HUES6 (cell line): ENCODE data around the gene GAPDHS.

ENCODE experiments used
- H3K27ac ChIP-seq: 2 replicates; pipeline ENCODE4 v1.7.0; 2013; ENCODE audit warnings: low read depth, mild to moderate bottlenecking, low read length, inconsistent platforms
- H3K27me3 ChIP-seq: 2 replicates; pipeline ENCODE4 v1.6.1; 2013; ENCODE audit warnings: low read length; ENCODE audit not compliant: control insufficient read depth, insufficient read depth
- H3K36me3 ChIP-seq: 2 replicates; pipeline ENCODE4 v1.6.1; 2013; ENCODE audit warnings: low read length; ENCODE audit not compliant: control insufficient read depth, insufficient read depth
- H3K4me1 ChIP-seq: 2 replicates; pipeline ENCODE4 v1.6.1; 2013; ENCODE audit warnings: low read length; ENCODE audit not compliant: control insufficient read depth, insufficient read depth
- H3K4me3 ChIP-seq: 2 replicates; pipeline ENCODE4 v1.5.1; 2013; ENCODE audit warnings: low read depth, low read length
- H3K9ac ChIP-seq: one replicate; pipeline ENCODE4 v1.6.1; 2013; ENCODE audit warnings: mild to moderate bottlenecking, low read length
- H3K9me3 ChIP-seq: 2 replicates; pipeline ENCODE4 v1.6.1; 2013; ENCODE audit warnings: low read depth, low read length; ENCODE audit not compliant: control insufficient read depth, insufficient read depth

Gene GAPDHS

GRCh38 chr19:35552534-35553384 is 19.5 kb downstream of the GAPDHS start:
- Histone ChIP-seq H3K27ac (no peak overlapping the region), H3K27me3 (peaks cover 7% of the 10 kb centered on the region; the same call in 1 of the 2 replicates), H3K9ac (no peak overlapping the region), H3K9me3 (no peaks in the 10 kb centered on the region), H3K4me1 (peaks cover 5% of the 10 kb centered on the region; the same call in 1 of the 2 replicates), H3K36me3 (peaks cover 6% of the 10 kb centered on the region; the same call in 1 of the 2 replicates), H3K4me3 (no peak overlapping the region)

- Histone ChIP-seq H3K4me3 (no peak overlapping the region), H3K9ac (no peak overlapping the region), H3K27ac (no peak overlapping the region), H3K9me3 (no peaks in the 10 kb centered on the region), H3K27me3 (peaks cover 11% of the 10 kb centered on the region), H3K4me1 (peaks cover 5% of the 10 kb centered on the region; the same call in 1 of the 2 replicates), H3K36me3 (peaks cover 6% of the 10 kb centered on the region; the same call in 1 of the 2 replicates)
These were observed 20.2 kb downstream of the GAPDHS start for GRCh38 chr19:35553385-35554000.

- Histone ChIP-seq H3K9ac (no peak overlapping the region), H3K4me1 (peaks cover 11% of the 10 kb centered on the region; the same call in 1 of the 2 replicates), H3K27ac (no peak overlapping the region), H3K4me3 (no peak overlapping the region), H3K27me3 (peaks cover 16% of the 10 kb centered on the region), H3K36me3 (peaks cover 6% of the 10 kb centered on the region; the same call in 1 of the 2 replicates), H3K9me3 (no peaks in the 10 kb centered on the region)
These were observed 20.8 kb downstream of the GAPDHS start for GRCh38 chr19:35554076-35554475.

GRCh38 chr19:35555301-35556005 is 22.2 kb downstream of the GAPDHS start:
- Histone ChIP-seq H3K36me3 (0 out of 2 replicates have a peak, but pooled peaks cover 3% of the 10 kb centered on the region), H3K4me1 (peaks cover 11% of the 10 kb centered on the region; the same call in 1 of the 2 replicates), H3K27me3 (peaks cover 30% of the 10 kb centered on the region), H3K9ac (no peak overlapping the region), H3K27ac (no peak overlapping the region), H3K4me3 (no peak overlapping the region), H3K9me3 (no peaks in the 10 kb centered on the region)

GRCh38 chr19:35556025-35556590 is 22.9 kb downstream of the GAPDHS start:
- no peaks in the 10 kb centered on the region for H3K36me3 ChIP-seq
- H3K4me3 ChIP-seq: no peak overlapping the region
- peaks cover 37% of the 10 kb centered on the region for H3K27me3 ChIP-seq
- no peak overlapping the region for H3K27ac ChIP-seq
- H3K9ac ChIP-seq: no peak overlapping the region
- peaks cover 11% of the 10 kb centered on the region; the same call in 1 of the 2 replicates for H3K4me1 ChIP-seq
- no peaks in the 10 kb centered on the region for H3K9me3 ChIP-seq

- Histone ChIP-seq H3K4me3 (peak overlapping the region; percentile 88), H3K4me1 (peaks cover 11% of the 10 kb centered on the region; the same call in 1 of the 2 replicates), H3K27ac (no peak overlapping the region), H3K27me3 (peaks cover 42% of the 10 kb centered on the region), H3K9ac (no peak overlapping the region), H3K36me3 (no peaks in the 10 kb centered on the region), H3K9me3 (no peaks in the 10 kb centered on the region)
These were observed 23.7 kb downstream of the GAPDHS start for GRCh38 chr19:35556846-35557538.

GRCh38 chr19:35557539-35558399 is 24.5 kb downstream of the GAPDHS start:
- H3K9me3 ChIP-seq: no peaks in the 10 kb centered on the region
- no peaks in the 10 kb centered on the region for H3K36me3 ChIP-seq
- H3K27me3 ChIP-seq: peaks cover 47% of the 10 kb centered on the region
- no peak overlapping the region for H3K9ac ChIP-seq
- peak overlapping the region; percentile 88 for H3K4me3 ChIP-seq
- H3K27ac ChIP-seq: no peak overlapping the region
- peaks cover 11% of the 10 kb centered on the region; the same call in 1 of the 2 replicates for H3K4me1 ChIP-seq

- H3K9me3 ChIP-seq: no peaks in the 10 kb centered on the region
- H3K27me3 ChIP-seq: peaks cover 50% of the 10 kb centered on the region
- H3K36me3 ChIP-seq: no peaks in the 10 kb centered on the region
- H3K4me3 ChIP-seq: peak overlapping the region; percentile 88
- peaks cover 11% of the 10 kb centered on the region; the same call in 1 of the 2 replicates for H3K4me1 ChIP-seq
- no peak overlapping the region for H3K27ac ChIP-seq
- H3K9ac ChIP-seq: no peak overlapping the region
These were observed 25.4 kb downstream of the GAPDHS start for GRCh38 chr19:35558400-35559280.

- H3K27me3 ChIP-seq: peaks cover 50% of the 10 kb centered on the region
- no peak overlapping the region for H3K4me3 ChIP-seq
- H3K4me1 ChIP-seq: peaks cover 11% of the 10 kb centered on the region; the same call in 1 of the 2 replicates
- H3K9me3 ChIP-seq: no peaks in the 10 kb centered on the region
- no peak overlapping the region for H3K27ac ChIP-seq
- H3K9ac ChIP-seq: no peak overlapping the region
- no peaks in the 10 kb centered on the region for H3K36me3 ChIP-seq
These were observed 26.0 kb downstream of the GAPDHS start for GRCh38 chr19:35559281-35559659.
